HG03565 (cell line): Measurements from ENCODE around the gene RNF213.
"Not testable (repeated sequence)": the region's sequence is repeated elsewhere in the genome, so short reads cannot be mapped to it uniquely, and the experiment has no call there.

Experiments used
- ATAC-seq: cut with Tn5 transposase; IDR thresholded peaks from one replicate; pipeline ENCODE4 v1.9.1; 2021; ENCODE audit warnings: mild to moderate bottlenecking, moderate library complexity; ENCODE audit not compliant: unreplicated experiment

RNF213 gene

DNA sequence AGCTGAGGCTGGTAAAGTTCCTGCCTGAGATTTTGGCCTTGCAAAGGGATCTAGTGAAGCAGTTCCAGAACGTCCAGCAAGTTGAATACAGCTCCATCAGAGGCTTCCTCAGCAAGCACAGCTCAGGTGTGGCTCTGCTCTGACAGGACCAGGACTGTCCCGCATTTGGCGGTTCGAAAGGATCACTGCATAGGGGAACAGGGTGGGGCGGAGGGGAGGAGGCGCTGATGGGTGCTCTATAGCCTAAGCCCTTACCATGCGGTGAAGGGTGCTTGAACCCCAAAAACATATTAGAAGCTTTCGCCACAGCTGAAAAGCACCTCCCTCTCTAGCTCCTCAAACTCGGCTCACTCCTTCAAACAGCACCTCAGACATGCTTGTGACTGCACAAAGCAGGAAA is 124.4 kb downstream of the RNF213 start:
- ATAC-seq = no peak

DNA sequence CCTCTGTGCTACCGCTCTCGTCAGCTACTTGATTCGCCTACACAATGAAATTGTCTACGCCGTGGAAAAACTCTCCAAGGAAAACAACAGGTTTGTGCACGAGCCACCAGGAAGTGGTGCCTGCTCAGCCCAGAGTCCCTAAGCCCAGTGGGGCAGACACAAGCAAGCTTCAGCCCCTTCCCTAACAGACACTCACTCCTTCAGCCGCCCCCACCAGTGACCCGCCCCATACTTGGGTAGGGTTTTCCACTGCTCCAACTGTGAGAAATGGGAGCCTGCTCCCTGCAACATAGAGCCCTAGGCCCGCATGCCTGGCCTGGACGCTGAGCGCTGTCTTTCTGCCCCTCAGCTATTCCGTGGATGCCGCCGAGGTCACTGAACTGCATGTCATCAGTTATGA is 125.7 kb downstream of the RNF213 start:
- ATAC-seq = no peak

DNA sequence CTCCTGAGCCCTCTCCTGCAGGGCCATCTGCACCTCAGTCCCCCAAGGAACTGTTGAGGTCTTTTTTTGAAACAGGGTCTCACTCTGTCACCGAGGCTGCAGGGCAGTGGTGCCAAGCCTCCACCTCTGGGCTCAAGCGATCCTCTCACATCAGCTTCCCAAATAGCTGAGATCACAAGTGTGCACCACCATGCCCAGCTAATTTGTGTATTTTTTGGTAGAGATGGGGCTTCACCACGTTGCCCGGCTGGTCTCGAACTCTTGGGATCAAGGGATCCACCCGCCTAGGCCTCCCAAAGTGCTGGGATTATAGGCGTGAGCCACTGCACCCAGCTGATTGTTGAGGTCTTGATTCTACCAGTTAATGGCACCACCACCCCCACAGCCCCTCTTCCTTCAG is 126.4 kb downstream of the RNF213 start:
- no peak for ATAC-seq

DNA sequence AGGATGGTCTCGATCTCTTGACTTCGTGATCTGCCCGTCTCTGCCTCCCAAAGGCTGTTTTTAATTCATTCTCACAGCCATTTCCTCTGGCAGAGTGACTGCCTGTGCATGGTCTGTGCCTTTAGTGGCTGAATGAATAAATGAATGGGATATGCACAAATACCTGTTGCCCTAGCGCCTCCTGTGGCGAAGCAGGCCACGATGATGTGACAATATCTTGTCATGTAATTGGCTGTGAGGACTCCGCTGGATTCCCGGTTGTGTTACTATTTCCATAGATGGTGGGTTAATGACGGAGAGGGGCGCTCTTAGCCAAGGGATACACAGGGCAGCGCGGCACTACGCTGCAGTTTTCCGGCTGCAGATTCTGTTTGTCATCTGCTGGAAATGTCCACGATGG is 127.5 kb downstream of the RNF213 start:
- no peak for ATAC-seq

DNA sequence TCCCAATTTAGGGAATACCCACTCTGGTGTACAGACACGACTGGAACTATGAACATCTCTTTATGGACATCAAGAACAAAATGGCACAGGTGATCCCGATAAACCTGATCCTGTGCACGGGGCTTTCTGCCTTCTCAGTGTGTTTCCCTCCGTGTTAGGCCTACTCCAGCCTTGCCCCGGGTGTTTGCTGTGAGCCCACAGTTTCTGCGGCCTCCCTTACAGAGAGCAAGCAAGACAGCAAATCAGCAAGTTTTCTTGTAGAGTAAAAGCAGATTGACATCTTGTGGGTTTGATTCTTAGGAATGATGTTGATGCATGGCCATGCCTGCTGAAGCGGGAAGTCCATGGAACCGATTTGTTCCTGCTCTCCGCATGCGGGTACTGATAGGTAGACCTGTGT is 127.9 kb downstream of the RNF213 start:
- no peak for ATAC-seq

DNA sequence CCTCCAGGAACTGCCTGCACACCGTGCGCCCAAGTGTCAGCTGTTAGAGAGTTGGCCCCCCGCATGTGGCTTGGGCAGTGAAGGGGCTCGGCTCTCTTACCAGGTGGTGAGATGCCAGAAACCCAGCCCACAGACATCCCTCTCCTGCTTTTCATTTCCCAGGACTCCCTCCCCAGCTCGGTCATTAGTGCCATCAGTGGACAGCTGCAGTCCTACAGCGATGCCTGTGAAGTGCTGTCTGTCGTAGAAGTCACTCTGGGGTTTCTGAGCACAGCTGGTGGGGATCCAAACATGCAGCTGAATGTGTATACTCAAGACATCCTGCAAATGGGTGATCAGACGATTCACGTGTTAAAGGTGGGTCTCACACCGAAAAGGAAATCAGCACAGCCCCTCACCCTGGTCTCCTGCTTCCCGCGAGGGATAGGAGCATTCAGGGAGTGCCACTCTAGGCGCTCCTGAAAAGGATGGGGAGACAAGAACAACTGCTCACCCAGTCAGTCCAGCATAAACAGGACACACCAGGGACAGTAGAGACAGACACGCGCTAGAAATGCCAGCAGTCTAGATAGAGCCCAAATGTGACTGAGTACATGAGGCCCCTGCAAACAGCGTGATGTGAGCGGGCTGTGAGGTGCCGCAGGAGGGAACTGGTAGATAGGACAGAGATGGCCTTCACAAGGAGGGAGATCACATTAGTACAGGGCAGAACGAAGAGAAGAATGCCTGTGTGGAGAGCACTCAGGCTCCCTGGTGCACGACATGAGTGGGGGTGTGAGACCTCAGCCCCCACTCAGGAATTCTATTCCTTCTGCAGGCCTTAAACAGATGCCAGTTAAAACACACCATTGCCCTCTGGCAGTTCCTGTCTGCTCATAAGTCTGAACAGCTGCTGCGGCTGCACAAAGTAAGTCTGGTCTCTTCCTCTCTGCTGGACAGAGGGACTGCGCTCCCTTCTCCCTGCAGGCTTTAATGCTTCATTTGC is 128.7 kb downstream of the RNF213 start:
- no peak for ATAC-seq

DNA sequence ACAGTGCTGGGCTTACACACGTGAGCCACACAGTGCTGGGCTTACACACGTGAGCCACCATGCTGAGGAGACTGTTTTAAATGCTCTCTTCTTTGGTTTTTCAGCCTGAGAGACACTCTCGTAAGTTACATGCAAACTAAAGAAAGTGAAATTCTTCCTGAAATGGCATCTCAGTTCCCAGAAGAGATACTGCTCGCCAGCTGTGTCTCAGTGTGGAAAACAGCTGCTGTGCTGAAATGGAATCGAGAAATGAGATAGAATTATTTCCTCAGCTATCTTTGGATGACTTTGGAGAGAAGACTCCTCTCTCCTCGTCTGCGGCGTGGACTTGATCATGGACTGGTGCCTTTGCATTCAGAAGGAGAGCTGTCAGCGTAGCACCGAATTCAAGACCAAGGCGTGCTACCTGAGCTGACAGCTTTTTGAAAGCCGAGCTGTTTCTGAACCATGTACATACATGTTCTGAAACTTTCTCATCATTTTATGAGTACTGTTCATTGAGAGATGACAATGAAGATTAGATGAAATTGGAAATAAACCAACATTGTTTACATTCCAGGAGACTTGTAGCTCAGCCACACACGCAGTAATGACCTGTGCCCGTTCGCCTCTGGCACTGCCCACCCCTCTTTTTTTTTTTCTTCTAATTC is 132.7 kb downstream of the RNF213 start:
- ATAC-seq = no peak

DNA sequence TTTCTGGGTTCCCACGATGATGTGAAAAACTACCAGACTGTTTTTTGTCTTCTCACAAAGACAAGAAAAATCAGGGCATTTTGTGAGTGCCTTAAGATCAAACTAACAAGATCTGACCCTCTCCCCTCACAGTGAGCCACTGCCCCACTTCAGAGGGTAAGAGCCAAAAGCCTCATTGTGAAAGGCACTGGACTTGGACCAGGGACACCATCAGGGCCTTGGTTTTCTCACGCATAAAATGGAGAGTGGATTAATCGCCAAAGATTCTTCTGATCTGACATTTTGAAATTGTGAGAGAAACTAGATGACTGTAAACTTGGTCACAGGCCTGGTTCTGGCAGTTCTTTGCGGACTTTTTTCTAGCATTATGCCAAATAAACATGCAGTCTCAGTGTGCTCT is 133.3 kb downstream of the RNF213 start:
- ATAC-seq = no peak

DNA sequence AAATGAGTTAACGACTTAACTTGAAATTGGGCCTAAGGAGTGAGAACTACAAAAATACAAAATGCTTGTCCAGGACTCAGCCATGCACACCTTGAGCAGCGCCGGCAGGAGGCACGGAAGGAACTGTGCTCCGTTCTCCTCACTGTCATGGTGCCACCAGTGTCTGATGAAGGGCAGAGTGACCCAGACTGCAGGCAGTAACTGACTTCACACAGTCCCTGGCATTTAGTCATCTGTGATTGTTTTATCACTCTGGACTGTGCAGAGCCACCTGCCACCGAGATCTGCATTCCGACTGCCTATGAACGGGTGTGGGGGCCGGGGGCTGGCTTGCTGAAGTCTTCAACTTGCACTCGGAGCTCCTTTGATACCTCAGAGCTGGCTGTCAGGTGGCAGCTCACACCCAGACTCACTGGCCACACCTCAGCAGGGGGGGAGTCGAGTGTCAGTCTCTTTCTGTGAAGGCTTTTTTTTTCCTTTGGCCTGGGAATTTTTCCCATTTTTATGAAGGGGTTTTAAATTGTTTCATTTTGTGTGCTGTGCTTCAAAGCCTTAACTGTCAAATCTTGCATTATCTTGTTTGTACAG is 134.1 kb downstream of the RNF213 start:
- ATAC-seq = no peak

DNA sequence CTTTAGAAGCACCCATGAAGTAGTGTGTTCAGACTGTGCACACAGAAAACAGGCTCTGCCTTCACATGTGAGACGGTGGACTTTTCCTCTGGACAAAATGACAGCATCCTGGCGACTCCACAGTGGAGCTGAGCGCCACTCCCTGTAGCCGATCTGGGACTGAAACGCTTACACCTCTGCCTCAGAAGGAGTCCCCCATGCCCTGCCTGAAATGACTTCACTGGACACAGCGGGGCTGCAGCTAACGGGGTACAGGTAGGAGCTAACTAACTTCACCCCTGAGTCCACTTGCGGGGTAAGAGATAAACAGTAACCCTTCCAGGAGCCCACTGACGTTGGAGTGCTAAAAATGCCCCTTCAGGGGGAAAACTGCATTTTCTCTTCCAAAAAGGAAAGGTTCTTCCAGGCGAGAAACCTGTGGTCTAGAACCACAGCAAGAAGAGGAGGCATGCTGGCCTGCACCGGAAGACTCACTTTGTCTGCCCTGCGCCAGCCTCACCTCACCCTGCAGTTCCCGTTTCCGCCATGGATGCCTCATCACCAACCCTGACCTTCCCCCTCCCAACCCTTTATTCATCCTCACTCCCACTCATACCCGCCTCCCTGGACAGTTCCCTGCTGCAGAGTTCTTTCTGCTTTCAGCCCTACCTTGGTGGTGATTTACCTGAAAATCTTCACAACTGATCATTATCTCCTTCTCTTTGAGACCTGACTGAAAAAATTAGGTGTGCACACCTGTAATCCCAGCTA is 134.9 kb downstream of the RNF213 start:
- no peak for ATAC-seq

DNA sequence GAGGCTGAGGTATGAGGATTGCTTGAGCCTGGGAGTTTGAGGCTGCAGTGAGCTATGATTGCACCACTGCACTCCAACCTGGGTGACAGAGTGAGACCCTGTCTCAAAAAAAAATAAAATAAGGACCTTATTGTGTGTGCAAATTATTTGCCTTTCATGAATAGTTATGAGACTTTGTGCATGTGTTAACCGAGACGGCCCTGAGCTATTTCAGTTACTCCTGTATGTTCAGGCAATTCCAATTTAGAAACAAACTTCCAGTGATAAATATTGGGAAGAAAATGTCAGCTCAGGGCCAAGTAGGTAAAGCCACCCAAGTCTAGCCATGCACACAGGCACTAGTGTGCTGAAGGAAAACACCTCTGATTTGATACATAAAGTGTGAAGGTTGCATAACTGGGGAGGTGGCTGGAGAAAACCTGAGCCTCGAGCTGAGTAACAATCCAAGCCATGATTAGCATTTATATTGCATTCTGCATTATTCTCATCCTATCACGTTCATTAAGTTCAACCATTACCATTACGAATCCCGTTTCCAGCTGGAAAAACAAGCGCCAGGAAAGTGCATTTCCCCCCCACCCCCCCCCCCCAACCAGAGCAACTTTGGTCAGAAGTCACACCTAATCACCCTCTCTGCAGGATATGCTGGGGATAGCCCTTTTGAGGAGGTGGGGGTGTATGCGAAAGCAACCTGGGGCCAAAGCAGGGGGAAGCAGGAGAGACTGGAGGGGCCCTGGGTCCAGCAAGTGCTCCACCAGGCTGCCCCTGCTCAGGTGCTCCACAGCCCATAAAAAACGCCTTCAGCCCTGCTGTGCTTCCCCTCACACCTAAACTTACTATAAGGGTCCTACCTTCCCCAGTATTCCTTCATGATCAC is 135.7 kb downstream of the RNF213 start:
- ATAC-seq = no peak

DNA sequence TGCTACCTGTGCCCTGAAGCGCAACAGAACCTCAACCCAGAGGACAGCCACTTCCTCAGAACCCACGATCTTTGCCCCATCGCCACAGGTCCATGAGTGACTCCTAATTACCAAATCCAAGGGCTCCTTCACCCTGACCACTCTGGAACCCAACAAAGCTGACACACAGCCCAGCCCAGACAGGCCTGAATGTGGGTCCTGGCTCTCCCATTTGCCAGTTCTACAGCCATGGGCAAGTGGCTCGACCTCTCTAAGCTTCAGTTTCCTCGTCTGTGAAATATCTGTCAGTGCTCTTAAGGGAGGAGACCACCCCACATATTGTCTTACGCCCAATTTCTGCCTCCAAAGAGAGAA is 136.4 kb downstream of the RNF213 start:
- no peak for ATAC-seq

DNA sequence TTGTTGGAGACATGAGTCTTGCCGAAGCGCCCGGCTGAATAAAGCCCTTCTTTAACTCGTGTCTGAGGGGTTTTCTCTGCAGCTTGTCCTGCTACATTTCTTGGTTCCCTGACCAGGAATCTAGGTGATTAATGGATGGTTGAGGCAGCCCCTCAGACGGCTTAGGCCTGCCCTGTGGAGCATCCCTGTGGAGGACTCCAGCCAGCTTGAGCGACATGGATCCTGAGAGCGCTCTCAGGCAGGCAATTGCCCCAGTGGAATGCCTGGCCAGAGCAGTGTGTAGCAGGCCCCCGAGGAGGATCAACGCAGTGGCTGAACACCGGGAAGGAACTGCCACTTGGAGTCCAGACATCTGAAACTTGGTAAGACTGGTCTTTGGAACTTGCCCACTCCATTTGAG is 137.0 kb downstream of the RNF213 start:
- ATAC-seq = no peak

DNA sequence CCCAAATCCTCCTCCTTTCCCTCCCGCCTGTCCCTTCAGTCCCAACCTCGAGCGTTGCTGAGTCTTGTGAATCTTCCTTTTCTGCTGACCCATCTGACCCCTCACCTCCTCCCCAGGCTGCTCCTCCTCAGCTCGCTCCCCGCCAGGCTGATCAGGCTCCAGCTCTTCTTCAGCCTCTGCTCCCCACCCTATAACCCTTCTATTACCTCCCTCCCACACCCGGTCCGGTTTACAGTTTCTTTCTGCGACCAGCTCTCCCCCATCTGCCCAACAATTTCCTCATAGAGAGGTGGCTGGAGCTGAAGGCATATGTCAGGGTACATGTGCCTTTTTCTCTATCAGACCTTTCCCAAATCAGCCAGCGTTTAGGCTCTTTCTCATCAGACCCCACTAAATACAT is 140.4 kb downstream of the RNF213 start:
- not testable (repeated sequence) for ATAC-seq

DNA sequence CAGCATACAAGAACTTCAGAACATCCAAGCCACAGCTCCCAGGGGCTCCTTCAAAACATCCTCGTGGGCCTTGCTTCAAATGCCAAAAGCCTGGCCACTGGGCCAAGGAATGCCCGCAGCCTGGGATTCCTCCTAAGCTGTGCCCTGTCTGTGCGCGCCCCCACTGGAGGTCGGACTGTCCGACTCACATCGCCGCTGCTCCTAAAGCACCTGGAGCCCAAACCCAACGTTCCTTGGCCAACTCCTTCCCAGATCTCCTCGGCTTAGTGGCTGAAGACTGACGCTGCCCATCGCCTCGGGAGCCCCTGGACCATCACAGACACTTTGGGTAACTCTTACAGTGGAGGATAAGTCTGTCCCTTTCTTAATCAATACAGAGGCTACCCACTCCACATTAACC is 141.4 kb downstream of the RNF213 start:
- not testable (repeated sequence) for ATAC-seq

DNA sequence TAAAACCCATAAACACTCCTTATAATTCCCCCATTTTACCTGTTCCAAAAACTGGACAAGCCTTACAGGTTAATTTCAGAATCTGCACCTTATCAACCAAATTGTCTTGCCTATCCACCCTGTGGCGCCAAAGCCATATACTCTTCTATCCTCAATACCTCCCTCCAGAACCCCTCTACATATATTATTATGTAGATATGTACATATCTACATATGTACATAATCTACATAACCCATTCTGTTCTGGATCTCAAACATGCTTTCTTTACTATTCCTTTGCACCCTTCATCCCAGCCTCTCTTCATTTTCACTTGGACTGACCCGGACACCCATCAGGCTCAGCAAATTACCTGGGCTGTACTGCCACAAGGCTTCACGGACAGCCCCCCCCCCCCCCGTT is 142.3 kb downstream of the RNF213 start:
- ATAC-seq = no peak

DNA sequence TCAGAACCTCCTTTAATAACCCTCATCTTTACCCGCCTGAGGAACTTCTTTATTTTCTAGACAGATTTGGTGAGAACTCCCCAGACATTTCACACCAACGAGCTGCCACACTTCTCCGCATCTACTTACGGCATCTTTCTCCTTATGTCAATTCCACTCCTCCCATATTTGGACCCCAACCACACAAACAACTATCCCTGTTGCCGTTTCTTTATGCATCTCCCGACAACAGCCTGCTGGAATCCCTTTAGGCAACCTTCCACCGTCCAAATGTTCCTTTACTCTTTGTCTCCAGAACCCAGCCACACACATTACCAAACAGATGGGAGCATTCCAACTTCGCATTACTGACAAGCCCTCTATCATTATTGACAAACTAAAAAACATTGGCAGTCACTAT is 145.5 kb downstream of the RNF213 start:
- no peak for ATAC-seq

DNA sequence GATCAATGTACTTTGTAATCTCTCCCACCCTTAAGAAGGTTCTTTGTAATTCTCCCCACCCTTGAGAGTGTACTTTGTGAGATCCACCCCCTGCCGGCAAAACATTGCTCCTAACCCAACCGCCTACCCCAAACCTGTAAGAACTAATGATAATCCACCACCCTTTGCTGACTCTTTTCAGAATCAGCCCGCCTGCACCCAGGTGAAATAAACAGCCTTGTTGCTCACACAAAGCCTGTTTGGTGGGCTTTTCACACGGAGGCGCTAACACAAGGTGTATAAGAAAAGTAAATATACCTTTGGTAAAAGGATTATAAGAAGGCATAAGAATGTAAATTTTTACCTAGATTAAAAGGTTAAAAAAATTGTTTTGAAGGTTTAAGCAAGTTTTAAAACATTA is 147.3 kb downstream of the RNF213 start:
- ATAC-seq = not testable (repeated sequence)

DNA sequence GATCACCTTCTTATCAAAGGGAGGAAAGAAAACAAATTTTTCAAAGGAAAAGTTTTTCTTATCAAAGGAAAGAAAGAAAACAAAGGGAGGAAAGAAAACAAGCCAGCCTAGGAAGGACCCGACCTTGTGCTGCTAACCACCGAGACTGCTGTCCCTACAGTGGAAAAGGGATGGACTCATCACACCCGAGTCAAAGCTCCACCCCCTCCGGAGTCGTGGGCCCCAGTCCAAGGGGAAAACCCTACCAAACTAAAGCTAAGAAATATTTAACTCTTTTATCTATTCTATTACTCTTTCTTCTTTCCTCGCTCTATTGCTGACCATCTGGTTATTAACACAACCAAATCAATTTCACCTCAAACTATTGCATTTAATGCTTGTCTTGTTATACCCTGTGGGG is 148.2 kb downstream of the RNF213 start:
- ATAC-seq = no peak

DNA sequence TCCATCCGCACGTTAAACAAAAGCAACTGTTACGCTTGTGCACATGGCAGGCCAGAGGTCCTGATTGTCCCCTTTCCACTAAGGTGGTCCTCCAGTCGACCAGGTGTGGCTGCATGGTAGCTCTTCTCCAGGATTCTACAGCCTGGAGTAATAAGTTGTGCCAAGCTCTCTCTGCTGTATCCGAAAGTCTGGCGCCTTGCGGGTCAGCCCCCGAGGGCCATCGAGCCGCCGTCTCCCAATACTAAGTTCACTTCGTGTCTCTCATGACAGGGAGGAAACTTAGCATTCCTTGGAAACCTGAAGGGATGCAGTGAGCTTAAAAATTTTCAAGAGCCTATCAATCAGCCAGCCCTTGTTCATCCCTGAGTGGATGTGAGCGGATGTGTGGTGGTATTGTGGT is 149.0 kb downstream of the RNF213 start:
- no peak for ATAC-seq
